Ectodermal cell (in vitro differentiated cells): ENCODE results near the gene PUDP.
"Not testable (repeated sequence)": the region's sequence is repeated elsewhere in the genome, so short reads cannot be mapped to it uniquely, and the experiment has no call there.

ENCODE experiments used
- H3K27ac ChIP-seq: 2 replicates; pipeline ENCODE4 v1.7.0; 2013; ENCODE audit warnings: mild to moderate bottlenecking, low read depth, low read length; ENCODE audit not compliant: insufficient read depth, poor library complexity, severe bottlenecking
- H3K27me3 ChIP-seq: 2 replicates; pipeline ENCODE4 v1.7.0; 2013; ENCODE audit warnings: mild to moderate bottlenecking, low read length; ENCODE audit not compliant: insufficient read depth, control insufficient read depth, poor library complexity, severe bottlenecking
- H3K36me3 ChIP-seq: one replicate; pipeline ENCODE4 v1.7.0; 2013; ENCODE audit warnings: low read length; ENCODE audit not compliant: control insufficient read depth, insufficient read depth
- H3K4me1 ChIP-seq: one replicate; pipeline ENCODE4 v1.7.0; 2013; ENCODE audit warnings: low read length; ENCODE audit not compliant: control insufficient read depth, insufficient read depth
- H3K4me3 ChIP-seq: 2 replicates; pipeline ENCODE4 v1.7.0; 2013; ENCODE audit warnings: low read depth, low read length, control low read depth; ENCODE audit not compliant: insufficient read depth
- H3K9me3 ChIP-seq: 2 replicates; pipeline ENCODE4 v1.7.0; 2013; ENCODE audit warnings: mild to moderate bottlenecking, low read length, moderate library complexity; ENCODE audit not compliant: control insufficient read depth
- WGBS, 2 experiments: methylation state at CpG; one replicate each; pipeline ENCODE4 v1.1.7; 2013; ENCODE audit warnings: missing lambda C conversion rate in 2 of 2; 5-methylcytosine and 5-hydroxymethylcytosine counted together

Gene PUDP

GRCh38 chrX:7021991-7022390 is 126.0 kb downstream of the PUDP start:
- Histone ChIP-seq H3K36me3 (no peaks in the 10 kb centered on the region), H3K27me3 (no peaks in the 10 kb centered on the region), H3K4me1 (no peaks in the 10 kb centered on the region), H3K27ac (no peak overlapping the region), H3K9me3 (no peaks in the 10 kb centered on the region), H3K4me3 (no peak overlapping the region)
- 95% methylated on average over 4 of the region's 4 CpGs for WGBS, 2 experiments

DNA sequence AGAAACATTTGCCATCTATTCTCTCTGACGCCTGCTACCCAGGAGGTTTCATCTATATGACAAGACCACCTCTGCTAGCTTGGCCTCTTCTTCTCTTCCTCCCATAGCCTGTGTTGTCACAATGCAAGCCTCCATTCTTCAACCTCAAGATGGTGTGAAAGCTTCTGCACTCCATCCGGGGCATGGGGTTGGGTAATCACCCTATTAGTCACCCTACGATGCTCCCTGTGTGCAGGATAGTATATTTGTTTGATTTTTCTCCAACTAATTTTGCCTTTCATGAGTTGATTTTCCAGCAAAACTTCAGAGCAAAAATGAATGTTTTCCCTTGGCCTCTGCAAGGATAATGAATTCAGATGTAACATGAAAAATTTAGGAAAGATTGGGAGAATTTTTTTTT is 128.4 kb downstream of the PUDP start:
- Histone ChIP-seq H3K27me3 (no peaks in the 10 kb centered on the region), H3K4me3 (no peak overlapping the region), H3K4me1 (no peaks in the 10 kb centered on the region), H3K36me3 (no peaks in the 10 kb centered on the region), H3K9me3 (no peaks in the 10 kb centered on the region), H3K27ac (no peak overlapping the region)
- 83 to 92% methylated on average over 1 to 3 of the region's 3 CpGs for WGBS, 2 experiments

DNA sequence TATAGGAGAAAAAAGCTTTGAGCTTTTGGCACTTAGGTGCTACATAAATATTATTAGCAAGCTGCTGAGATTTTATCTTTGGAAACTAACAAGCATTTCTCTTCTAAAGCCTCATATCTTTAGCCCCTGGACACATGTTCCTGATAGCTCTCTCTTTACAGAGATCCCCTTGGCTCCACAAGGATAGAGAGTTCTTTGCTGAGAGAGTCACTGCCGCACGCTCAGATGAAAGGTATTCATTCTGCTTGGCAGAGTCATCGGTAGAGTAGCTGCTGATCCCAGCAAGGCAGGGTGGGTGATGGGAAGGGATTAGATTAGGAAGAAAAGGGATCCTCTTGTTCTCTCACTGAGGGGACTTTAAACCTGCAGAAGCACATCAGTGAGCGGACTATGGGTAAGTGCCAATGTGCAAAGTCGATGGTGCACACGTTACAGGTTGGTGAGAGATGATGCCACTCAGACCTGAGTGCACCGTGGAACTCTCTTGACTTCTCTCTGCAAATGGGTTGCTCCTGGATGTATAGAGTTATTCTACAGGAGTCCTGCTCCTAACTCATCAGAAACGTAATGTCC is 135.6 kb downstream of the PUDP start:
- H3K4me3 ChIP-seq, H3K9me3 ChIP-seq, H3K27me3 ChIP-seq, H3K27ac ChIP-seq, H3K36me3 ChIP-seq, H3K4me1 ChIP-seq: not testable (repeated sequence)
- 80 to 89% methylated on average over 7 to 8 of the region's 8 CpGs for WGBS, 2 experiments

DNA sequence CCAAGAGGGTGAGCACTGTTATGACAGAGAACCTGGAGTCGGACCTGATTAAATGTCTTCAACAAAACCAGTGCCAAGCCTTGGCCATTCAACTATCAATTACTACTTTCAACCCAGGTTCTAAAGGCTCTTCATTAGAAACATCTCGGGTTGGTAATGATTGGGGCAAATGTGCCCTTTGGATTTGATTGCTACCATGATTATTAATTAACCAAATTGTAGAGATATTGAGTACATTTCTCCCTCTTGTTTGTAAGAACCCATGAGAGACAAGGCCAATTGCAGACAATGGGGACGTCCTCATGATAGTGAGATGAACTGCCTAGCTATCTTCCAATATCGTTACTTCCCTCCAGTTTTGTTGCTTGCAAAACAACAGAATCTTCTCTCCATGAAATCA is 137.1 kb downstream of the PUDP start:
- H3K4me3 ChIP-seq, H3K4me1 ChIP-seq, H3K9me3 ChIP-seq, H3K36me3 ChIP-seq, H3K27me3 ChIP-seq, H3K27ac ChIP-seq: not testable (repeated sequence)
- WGBS, 2 experiments: 100% methylated on average over 2 to 3 of the region's 4 CpGs

DNA sequence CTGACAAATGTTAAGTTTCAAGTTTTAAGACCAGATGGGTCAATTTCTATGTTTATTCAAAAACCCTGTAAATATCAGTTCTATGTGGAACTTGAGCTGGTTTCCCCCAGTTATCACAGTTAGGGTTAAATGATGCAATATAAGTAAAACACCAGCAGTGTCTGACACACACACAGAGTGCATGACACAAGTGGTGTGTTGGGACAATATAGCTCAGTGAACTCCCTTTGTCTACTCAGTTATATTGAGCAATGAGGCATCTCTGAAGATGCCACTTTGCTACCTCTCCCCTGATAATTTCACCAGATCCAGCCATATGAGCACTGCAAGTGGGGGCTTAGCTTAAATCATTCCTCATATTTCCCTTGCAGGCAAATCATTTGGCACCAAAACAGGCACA is 140.6 kb downstream of the PUDP start:
- H3K27me3 ChIP-seq, H3K27ac ChIP-seq, H3K4me3 ChIP-seq, H3K9me3 ChIP-seq, H3K4me1 ChIP-seq, H3K36me3 ChIP-seq: not testable (repeated sequence)
